ENCODE data around the gene GSTT2.

DNA sequence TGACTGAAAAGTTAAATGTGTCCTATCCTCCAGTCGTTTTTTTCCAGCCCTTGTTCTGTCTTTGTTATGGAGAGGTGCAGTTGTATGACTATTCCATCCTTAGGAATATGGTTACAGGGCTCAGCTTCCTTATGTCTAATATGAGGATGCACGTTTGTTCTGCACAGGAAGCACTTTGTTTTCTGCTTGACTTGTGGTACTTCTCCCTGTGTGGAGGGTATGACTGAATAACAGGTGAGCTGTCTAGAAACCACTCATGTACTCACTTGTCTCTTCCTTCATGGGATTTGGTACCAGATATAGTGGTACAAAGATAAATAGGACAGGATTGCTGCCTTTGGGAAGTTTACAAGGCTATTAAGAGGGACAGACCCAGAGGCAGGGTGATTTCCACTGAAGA, 48.6 kb downstream of the GSTT2 start:
- TF ChIP-seq, protein P1, sequence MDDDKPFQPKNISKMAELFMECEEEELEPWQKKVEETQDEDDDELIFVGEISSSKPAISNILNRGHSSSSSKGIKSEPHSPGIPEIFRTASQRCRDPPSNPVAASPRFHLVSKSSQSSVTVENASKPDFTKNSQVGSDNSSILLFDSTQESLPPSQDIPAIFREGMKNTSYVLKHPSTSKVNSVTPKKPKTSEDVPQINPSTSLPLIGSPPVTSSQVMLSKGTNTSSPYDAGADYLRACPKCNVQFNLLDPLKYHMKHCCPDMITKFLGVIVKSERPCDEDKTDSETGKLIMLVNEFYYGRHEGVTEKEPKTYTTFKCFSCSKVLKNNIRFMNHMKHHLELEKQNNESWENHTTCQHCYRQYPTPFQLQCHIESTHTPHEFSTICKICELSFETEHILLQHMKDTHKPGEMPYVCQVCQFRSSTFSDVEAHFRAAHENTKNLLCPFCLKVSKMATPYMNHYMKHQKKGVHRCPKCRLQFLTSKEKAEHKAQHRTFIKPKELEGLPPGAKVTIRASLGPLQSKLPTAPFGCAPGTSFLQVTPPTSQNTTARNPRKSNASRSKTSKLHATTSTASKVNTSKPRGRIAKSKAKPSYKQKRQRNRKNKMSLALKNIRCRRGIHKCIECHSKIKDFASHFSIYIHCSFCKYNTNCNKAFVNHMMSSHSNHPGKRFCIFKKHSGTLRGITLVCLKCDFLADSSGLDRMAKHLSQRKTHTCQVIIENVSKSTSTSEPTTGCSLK (tag by site-specific recombination; IDR thresholded peaks at IDR 0.05), result no peak
- TF ChIP-seq CTCF (tag by site-specific recombination; IDR thresholded peaks at IDR 0.05) (no peak), ZNF121 (tag by site-specific recombination; IDR thresholded peaks at IDR 0.05) (no peak), ZNF302 (tag by site-specific recombination; IDR thresholded peaks at IDR 0.05; ENCODE audit: low read depth) (no peak), ZNF214 (tag by site-specific recombination; IDR thresholded peaks at IDR 0.05; ENCODE audit: borderline replicate concordance) (no peak)
- TF ChIP-seq, protein P2, sequence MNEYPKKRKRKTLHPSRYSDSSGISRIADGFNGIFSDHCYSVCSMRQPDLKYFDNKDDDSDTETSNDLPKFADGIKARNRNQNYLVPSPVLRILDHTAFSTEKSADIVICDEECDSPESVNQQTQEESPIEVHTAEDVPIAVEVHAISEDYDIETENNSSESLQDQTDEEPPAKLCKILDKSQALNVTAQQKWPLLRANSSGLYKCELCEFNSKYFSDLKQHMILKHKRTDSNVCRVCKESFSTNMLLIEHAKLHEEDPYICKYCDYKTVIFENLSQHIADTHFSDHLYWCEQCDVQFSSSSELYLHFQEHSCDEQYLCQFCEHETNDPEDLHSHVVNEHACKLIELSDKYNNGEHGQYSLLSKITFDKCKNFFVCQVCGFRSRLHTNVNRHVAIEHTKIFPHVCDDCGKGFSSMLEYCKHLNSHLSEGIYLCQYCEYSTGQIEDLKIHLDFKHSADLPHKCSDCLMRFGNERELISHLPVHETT (tag by site-specific recombination; IDR thresholded peaks at IDR 0.05), result no peak
- TF ChIP-seq, protein P3, sequence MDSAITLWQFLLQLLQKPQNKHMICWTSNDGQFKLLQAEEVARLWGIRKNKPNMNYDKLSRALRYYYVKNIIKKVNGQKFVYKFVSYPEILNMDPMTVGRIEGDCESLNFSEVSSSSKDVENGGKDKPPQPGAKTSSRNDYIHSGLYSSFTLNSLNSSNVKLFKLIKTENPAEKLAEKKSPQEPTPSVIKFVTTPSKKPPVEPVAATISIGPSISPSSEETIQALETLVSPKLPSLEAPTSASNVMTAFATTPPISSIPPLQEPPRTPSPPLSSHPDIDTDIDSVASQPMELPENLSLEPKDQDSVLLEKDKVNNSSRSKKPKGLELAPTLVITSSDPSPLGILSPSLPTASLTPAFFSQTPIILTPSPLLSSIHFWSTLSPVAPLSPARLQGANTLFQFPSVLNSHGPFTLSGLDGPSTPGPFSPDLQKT (IDR thresholded peaks at IDR 0.05; ENCODE audit: borderline replicate concordance, low read depth, low read length), result no peak

Measured in HEK293 (cell line).